HS-5 (cell line): ENCODE results near the gene SYK.
"Not testable (repeated sequence)": the region's sequence is repeated elsewhere in the genome, so short reads cannot be mapped to it uniquely, and the experiment has no call there.

Source experiments
- DNase-seq: peaks from one replicate; pipeline ENCODE4 v3.0.0-alpha.2; 2012; ENCODE audit warnings: low read depth

The SYK gene

DNA sequence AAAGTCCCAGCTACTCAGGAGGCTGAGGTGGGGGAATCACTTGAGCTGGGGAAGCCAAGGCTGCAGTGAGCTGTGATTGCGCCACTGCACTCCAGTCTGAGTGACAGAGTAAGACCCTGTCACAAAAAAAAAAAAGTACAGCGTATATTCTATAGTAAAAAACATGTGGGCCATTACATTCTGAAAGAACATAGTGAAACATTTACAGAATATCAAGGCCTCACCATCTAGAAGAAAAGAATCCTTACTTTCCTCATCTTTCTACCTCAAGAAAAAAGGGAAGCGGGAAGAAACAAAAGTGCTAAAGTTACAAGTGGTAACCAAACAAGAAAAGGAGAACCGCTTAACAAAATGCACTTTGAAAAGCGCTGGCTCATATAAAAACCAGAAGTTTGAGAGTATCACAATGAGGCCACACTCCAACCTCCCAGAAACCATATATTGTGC lies 5.7 kb upstream of the SYK start:
- DNase-seq: no peak

DNA sequence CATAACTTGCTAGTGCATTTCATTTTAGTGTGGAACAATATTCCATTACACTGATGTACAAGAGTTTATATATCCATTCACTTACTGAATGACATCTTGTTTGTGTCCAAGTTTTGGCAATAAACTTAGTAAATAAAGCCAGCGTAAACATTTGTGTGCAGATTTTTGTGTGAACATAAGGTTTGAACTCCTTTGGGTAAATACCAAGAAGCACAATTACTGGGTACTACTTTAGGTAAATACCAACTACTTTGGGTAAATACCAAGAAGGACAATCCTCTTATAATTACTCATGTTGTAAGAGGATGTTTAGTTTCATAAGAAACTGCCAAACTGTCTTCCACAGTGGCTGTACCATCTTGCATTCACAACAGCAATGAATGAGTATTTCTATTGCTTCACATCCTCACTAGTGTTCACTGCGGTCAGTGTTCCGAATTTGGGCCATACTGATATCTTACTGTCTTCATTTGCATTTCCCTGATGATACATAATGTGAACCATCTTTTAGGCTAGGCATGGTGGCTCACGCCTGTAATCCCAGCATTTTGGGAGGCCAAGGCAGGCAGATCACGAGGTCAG lies 2.3 kb upstream of the SYK start:
- no peak for DNase-seq

DNA sequence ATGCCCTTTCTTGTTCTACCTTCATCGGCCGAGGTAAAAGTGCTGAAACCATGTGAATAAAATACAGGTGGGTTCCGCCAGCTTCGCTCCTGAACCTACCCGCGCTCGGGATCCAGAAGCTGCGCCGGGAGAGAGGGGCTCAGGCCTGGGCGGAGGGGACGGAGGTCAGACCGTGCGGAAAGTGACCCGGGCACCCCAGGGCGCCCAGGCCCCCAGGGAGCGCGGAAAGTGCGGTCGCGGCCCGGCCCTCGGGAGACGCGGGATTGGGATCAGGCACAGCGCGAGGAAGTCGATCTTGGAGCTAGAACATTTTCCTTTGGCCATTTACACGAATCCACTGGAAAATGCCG lies 329 bp downstream of the SYK start:
- DNase-seq: no peak

DNA sequence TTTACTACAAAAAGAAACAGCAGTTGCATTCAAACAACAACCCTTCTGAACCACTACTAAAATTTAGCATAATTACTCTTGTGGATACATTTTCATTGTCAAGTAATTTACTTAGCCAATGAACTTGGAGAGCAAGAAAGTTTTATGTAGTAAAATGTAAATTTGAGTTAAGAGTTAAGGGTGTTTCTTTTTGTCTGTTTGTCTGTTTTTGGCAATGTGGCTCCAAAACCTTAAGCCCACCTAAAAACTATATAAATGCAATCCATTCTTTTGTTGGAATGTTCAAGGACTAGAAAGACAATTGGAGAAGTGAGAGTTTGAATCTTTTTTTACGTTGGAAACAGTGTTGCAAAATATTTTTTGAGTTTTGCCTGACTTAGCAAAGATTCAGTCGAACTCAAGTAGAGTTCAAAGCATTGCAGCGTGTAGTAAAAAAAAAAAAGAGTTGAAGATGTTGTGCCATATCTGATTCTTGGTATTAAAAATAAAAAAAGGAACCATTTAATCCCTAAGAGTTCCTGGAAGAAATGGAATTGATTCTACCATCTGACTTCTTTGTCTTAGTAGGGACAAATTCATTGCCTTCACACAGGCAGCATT lies 867 bp downstream of the SYK start:
- DNase-seq: no peak

DNA sequence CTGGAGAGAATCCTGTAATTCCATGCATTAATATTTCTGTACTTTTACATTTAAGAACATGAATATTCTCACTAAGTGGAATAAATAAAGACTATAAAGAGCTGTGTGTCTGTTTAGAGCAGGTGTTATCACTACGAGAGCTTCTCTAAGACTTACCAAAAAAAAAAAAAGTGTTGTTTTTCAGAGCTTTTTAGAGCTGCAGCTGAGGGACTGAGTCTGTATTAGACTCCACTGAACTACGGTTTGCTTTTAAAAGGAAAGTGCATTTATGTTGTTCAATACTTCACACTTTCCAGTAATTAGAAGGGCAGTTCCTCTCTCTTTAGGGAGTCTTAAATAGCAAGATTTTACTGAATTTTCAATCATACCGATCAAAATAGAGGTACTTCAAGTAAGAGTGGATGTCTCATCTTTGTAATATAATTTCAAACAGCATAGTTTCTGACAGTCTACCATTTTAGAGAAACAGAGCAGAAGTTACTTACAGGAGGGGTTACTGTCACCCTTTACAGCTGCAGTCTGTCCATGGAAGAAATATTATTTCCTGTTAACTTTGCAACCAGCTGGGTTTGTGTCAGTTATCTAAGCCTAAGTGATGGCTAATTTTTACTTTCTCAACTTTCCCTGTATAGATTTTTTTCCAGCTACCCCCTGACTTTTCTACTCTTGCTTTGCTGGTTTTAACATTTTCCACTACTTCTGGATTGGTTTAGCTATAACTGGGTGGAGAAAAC lies 2.4 kb downstream of the SYK start:
- DNase-seq: no peak

DNA sequence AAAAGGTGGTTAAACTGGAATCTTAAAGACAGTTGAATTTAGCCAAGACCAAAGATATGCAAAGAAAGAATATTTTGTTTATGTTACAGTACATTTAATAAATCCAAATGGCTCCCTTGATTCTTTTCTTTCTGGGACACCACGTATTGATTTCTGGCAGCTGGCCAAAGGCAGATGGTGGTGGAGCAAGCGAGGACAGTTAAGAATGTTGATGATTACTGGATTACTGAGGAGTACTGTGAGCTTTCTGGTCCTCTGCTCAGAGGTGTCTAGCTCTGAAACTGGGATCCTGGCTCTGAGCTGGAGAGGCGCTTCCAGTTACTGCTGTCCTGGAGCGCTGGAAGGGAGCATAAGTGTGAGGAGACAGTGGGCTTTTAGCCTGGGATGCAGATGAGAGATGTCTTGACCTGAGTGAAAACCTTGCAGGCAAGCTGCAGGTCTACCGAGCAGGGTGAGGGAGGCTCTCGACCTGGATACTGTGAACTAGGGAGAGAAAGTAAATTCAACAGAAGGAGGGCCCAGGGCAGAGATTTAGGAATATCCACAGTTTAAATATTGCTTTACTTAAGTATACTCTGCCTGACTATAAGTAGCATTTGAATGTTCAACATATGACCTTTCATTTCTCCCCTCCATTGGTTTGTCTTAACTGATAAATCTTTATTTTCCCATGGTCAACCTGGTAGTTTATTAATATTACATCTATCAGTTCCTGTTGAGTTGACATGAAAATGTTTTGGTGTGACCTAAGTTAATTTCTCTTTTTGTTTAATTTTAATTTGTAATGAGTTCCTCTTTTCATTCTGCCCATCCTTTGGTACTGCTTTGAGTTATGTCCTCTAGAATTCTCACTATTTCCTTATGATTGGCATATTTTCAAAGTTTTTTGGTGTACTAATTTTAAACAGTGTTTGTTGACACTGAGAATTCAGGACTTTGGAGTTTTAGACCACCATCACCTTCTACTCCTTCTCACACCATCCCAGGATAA lies 3.7 kb downstream of the SYK start:
- no peak for DNase-seq

DNA sequence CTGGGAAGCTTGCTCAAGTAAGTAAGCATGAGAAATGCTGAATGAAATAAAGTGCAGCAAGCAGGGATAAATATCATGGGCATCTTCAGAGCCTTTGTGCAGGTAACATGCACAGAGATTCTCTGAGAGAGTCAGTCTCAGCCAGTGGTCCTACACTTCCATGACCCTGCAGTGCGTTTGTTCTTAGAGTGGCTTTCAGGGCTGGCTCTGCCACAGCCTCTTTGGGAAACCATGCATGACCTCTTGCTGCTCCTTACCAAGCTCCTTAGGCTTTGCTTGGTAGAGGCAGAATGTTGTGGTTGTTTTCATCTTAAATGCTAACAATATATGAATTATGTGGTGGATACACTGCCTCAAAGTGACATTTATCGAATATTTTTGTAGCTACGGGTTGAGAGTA lies 5.4 kb downstream of the SYK start:
- DNase-seq: no peak

DNA sequence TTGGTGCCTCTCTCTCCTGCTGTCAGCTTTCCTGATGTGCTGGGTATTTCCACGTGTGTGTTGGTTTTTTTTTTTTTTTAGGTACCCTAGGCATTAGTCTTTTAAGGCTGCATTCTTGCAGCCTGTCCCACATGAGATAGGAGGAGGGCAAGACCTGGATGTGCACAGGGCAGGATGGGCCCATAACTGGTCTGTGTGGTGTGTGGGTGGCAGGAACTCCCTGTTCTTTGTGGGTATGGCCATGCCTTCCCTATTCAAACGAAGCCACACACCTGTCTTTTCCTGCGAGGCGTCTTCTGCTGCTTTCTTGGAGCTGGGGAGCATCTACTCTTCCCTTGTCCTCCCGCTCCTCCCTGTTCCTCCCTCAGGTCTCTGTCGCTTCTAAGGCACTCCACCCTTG lies 6.8 kb downstream of the SYK start:
- no peak for DNase-seq

DNA sequence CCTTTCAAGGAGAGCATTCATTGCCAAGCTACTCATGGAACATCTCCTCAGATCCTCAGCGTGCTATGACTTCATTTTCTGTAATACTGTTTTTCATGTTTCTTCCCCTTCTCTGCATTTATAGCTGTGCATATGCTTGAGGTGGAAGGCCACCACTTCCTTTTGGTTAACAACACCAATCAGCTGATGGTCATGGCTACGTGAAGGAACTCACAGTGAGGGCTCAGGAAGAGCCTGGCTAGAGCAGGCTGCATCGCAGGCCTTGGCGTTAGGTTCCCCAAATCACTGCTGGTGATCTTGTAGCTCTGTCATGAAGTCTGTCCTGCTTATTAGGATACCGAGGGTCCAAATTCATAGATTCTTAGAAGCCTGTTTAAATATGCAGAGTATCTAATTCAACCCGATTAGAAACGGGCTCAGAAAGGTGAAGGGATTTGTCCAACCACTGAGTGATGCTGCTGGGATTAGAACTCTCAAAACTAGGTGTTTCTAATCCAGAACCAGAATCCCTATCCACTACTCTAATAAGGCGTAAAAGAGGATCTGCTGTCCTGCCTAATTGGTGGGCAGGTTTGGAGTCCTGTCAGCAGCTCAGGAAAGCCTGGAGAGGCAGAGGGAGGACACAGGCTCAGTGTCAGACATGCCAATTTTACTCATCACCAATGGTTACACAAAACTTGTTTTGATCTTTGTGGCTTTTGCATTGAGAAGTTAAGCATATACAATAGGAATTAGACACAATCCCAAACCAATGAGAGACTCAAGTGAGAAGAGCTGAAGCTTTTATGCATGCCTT lies 7.5 kb downstream of the SYK start:
- DNase-seq: no peak

DNA sequence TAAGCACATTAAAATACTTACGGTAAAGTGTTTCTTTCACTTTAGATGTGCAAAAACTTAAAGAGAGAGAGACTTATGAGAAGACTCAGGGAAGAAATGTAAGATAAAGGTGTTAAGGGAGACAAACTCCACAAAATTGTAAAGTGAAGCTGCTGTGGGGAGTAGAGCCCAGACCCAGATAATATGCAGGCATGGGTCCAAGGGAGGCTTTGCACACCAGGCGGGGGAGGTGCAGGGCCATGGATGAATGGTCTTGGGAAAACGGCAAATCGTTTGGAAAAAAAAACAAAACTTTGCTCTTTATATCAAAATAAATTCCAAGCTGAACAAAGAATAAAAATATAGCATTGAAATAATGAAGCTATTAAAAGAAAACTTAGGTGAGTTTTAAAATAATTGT lies 9.1 kb downstream of the SYK start:
- DNase-seq: no peak

DNA sequence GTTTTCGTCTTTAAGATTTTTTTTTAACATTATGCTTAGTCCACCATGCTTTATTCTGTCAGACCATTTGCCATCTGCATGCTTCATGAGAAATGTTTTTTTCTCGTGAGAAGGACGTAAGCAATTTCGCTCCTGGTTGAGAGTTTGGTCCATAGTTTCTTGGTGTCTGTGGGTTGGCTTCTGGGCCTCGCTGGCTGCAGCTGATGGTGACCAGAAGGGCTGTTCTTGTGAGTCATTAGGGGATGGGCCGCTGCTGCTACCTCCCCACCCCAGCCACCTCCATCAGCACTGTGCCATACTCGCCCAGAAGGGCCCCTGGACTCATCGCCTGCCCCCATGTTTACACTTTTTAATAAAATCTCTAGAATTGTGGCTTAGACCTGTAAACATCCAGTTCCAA lies 11.4 kb downstream of the SYK start:
- no peak for DNase-seq

DNA sequence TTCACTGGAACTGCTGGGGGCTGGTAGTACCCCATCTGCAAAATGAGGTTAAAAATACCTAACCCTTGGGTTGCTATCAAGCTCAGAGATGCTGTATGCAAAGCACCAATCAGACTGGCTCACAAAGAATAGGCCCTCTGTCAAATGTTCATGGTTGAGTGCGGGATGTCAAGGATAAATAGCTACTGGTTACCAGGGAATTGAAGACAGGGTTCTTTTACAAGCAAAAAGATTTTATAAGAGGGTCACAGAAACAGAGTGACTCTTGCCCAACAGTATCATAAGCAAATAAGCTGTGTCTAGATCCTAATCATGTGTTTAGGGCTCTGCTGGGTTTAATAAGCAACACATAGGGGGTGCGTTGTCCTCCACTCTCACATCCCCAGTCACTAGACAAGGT lies 11.9 kb downstream of the SYK start:
- no peak for DNase-seq

DNA sequence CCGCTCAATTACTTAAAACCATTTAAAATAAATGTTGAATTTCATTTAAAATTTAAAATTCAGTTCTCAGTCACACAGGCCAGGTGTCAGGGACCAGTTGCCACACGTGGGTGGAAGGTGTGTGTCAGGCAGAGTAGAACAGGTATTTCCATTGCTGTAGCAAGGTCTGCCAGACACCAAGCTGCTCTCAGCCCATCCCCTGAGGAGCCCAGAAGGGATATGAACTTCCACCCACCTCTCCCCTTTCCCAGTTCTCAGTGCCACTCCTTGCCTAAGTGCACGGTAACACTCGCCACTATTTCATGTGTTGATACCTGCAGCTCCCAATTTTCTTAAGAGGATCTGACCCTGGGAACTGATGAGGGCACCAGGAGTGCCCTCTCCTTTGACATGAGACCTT lies 12.7 kb downstream of the SYK start:
- DNase-seq: no peak

DNA sequence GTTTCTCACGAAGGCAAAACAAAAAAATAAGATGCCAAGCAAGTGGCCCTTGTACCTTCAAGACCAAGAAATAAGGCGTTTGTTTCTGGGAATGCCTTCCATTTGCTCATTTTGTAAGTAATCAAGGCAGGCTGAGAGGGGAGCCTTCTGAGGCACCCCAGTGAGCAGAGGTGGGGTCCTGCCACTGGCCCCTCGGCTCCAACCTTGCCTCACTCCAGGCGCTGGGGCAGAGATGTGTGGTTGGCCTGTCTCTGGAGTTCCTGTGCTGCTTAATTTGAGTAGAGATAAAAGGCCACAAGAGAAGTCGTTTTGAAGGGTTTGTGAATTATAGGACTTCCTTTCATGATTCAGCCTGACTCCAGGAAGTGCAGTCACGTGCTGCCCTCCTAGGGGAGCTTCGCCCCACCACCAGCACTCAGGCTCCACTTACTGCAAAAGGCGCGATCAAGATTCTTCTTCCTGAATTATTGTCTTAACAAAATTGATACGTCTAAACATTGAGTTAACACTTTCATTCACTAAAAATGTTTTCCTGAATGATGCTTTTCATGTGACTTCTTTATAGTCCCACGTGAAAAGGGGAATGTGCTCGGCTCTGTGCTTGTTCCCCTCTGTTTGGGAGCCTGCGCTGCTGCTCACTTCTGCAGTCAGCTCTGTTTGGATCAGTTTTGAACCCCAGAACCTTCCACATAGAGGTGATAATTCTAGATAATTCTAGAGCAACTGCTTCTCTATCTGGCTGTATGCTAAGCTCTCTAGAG lies 13.7 kb downstream of the SYK start:
- DNase-seq: no peak

DNA sequence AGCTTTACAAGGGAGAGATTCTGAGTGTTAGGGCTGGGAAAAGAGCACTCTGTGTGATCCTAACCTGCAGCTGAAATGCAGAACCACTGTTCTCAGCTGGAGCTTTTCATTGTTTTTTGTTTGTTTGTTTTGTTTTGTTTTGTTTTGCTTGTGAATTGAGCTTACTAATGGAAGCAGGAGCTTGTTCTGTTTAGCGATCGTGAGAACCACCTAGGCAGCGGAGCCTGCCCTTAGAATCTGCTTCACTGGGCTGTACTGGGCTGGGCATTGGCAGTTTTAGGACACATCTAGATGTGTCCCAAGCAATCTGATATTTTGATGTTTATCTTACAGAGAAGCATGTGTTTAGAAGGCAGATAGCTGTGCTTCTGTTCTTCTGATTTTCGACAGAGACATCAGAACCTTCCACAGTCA lies 14.3 kb downstream of the SYK start:
- DNase-seq: no peak

DNA sequence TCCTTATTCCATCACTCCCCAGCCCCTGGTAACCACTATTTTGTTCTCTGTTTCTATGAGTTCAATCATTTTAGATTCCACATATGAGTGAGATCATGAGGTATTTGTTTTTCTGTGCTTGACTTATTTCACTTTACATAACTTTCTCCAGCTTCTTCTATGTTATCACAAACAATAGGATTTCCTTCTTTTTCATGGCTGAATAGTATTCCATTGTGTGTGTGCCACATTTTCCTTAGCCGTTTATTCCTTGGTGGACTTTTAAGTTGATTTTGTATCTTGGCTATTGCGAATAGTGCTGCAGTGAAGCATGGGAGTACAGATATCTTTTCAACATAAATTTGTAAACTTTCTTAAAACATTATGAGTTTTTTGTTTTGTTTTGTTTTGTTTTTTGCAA lies 15.1 kb downstream of the SYK start:
- DNase-seq: no peak

DNA sequence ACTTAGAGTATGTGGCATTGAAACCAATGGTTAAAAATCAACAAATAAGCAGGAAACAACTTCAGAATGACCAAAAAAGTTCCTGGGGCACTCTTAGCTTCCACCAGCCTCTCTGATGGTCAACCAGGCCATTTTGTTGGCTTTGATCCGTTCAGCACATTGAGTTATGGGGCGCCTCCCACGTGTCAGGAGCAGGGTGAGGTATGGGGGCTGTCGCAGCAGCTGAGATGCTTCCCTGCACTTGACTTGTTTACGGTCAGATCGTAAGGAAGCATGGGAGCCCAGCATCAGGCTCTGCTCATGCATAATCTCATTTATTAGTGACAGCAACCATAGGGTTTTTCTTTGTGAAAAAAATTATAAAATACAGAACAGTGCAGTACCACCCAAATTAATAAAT lies 16.7 kb downstream of the SYK start:
- no peak for DNase-seq

DNA sequence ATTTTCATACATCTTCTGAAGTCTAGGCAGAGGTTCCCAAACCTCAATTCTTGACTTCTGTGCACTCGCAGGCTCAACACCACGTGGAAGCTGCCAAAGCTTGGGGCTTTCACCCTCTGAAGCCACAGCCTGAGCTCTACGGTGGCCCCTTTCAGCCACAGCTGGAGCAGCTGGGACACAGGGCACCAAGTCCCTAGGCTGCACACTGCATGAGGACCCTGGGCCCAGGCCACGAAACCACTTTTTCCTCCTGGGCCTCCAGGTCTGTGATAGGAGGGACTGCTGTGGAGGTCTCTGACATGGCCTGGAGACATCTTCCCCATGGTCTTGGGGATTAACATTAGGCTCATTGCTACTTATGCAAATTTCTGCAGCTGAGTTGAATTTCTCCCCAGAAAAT lies 18.8 kb downstream of the SYK start:
- DNase-seq: not testable (repeated sequence)

DNA sequence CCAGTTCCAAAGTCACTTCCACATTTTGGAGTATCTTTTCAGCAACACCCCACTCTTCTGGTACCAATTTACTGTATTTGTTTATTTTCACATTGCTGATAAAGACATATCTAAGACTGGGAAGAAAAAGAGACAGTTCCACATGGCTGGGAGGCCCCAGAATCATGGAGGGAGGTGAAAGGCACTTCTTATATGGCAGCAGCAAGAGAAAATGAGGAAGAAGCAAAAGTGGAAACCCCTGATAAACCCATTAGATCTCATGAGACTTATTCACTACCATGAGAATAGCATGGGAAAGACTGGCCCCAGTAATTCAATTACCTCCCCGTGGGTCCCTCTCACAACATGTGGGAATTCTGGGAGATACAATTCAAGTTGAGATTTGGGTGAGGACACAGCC lies 19.6 kb downstream of the SYK start:
- DNase-seq: not testable (repeated sequence)

DNA sequence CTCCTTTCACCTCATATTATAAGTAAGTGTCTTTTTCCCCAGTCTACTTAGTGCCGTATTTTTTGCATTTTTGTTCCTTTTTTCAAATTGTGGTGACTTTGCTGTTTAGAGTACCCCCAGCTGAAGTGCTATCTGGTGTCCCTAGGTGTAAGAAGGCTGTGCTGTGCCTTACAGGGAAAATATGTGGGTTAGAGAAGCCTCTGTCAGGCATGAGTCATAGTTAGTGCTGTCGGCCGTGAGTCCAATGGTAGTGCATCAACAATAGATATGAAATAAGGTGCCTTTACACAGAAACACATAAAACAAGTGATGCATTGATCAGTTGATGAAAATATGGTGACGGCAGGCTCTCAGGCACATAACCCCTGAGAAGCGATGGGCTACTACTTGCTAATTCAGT lies 20.1 kb downstream of the SYK start:
- no peak for DNase-seq

DNA sequence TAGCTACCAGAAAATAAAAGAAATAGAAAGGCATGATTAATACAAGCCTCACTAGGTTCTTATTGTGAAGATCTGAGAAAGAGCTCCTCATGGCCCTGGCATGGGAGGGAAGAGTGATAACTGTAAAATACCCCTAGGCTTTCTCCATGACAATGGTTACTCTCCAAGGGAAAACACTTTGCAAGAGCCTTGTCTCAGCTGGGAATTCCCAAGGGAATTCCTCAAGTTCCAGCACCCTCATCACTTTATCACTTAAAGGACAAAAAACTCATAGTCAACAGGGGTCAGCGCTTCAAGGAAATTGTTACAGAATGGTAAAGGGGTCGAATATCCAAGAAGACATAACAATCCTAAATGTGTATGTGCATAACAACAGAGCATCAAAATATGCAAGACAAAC lies 21.2 kb downstream of the SYK start:
- no peak for DNase-seq
